Hindlimb muscle (tissue), 1 donor: ENCODE results near the gene SEPTIN5. TPM values are rescaled to one million over a fixed set of nuclear protein-coding genes. Genes with fewer than 3 reads are reported as not detected.
"Not testable (repeated sequence)": the region's sequence is repeated elsewhere in the genome, so short reads cannot be mapped to it uniquely, and the experiment has no call there.

Experiments used
- DNase-seq: peaks from one replicate; pipeline ENCODE4 v3.0.0-alpha.2; 2013
- polyA plus RNA-seq: library from polyadenylated mRNA; unstranded; fragments of 120-200 nt; gene quantifications from one replicate; pipeline ENCODE4 v1.2.1, GENCODE V29; 2013; ENCODE audit not compliant: insufficient read length

Gene SEPTIN5
- 130 TPM for polyA plus RNA-seq

- no peak for DNase-seq
Measured at GRCh38 chr22:19714312-19715187, at the start of gene SEPTIN5. SEPTIN5 (plus strand) TSS chr22:19714503; CDS start chr22:19714589, 86 bp downstream.

DNA sequence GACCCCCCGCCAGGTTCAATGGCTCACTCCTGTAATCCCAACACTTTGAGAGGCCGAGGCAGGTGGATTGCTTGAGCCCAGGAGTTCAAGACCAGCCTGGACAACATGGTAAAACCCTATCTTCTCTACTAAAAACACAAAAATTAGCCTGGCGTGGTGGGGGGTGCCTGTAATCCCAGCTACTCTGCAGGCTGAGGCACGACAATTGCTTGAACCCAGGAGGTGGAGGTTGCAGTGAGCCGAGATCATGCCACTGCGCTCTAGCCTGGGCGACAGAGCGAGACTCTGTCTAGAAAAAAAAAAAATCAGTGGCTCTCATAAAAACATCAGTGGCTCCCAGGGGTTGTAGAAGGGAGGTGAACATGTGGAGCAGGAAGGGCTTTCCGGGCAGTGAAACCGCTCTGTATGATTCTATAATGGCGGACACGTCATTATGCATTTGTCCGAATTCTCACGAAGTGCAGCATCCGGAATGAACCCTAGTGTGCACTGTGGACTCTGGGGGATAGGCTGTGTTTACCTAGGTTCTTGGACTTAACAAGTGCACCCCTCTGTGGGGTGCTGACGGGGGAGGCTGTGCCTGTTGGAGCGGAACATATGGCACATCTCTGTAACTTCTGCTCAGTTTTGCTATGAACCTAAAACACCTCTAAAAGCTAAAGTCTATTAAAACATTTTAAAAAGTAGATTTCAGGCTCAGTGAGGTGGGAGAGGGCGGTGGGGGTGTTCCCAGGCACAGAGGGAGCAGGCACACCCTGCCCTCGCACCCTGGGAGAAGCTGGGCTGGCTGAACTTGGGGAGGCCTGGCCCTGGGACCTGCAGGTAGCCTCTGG is 49.1 kb upstream of the SEPTIN5 start:
- DNase-seq, result no peak

DNA sequence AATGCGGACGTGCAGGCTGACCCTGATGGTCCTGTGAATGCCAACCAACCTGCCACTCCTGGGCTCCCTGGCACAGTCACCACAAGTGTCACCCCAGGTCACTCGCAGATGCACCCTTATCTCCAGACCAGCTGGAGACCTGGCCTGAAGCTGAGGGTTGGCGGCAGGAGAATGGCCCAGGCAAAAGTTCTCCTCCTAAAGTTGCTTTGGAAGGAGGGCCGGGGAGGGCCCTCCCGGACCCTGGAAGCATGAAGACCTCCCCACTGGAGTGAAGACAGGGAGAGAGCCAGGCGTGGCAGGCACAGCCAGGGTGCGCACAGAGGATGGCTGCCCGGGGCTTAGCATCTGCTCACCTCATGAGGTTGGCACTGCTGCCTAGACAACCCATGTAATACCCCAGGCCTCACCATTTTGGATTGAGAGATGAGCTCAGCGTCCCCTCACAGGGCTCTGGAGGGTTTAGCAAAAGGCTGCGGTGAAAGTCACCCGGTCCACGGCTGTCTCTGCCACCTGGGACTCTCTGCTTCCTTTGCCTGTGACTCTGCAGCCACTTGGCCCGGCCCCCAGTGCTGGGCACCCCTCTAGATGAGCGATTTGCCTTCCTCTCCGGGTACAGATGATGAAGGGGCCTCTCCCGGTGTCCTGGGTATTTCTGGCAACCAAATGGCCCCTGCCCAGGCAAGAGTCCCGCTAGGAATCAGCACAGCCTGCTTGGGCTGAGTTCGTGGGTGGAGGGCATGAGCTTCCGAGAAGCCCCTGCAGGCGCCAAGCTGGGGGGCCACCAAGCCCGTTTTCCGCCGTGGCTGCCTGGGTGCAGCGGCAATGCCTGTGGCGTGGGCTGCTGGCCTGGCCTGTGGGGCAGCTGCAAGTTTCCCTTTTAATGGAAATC is 48.3 kb upstream of the SEPTIN5 start:
- DNase-seq, result no peak

GRCh38 chr22:19666673-19667593 is 47.4 kb upstream of the SEPTIN5 start:
- no peak for DNase-seq

GRCh38 chr22:19667872-19668740 is 46.2 kb upstream of the SEPTIN5 start:
- DNase-seq, result no peak

DNA sequence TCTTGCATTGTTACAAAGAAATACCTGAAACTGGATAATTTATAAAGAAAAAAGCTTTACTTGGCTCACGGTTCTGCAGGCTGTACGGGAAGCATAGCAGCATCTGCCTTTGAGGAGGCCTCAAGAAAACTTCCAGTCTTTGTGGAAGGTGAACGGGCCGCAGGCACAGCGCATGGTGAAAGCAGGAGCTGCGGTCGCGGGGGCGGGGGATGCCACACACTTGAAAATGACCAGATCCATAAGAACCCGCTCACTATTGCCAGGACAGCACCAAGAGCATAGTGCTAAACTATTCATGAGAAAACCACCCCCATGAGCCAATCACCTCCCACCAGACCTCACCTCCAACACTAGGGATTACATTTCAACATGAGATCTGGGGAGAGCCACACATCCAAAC is 45.6 kb upstream of the SEPTIN5 start:
- DNase-seq, result no peak

DNA sequence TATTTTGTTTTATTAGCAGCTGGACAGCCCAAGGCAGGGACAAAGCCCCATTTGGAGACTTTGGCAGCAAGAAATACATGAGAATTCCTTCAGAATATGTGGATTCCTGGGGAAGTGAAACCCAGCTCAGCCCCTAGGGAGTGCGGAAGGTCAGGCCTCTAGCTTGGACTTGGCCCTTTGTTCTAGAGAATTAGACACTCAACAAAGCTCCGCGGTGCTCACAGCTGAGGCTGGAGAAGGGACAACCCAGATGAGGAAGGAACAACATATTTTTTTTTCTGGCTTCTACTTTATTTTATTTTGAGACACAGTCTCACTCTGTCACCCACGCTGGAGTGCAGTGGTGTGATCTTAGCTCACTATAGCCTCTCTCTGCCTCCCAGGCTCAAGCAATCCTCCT is 44.7 kb upstream of the SEPTIN5 start:
- no peak for DNase-seq

DNA sequence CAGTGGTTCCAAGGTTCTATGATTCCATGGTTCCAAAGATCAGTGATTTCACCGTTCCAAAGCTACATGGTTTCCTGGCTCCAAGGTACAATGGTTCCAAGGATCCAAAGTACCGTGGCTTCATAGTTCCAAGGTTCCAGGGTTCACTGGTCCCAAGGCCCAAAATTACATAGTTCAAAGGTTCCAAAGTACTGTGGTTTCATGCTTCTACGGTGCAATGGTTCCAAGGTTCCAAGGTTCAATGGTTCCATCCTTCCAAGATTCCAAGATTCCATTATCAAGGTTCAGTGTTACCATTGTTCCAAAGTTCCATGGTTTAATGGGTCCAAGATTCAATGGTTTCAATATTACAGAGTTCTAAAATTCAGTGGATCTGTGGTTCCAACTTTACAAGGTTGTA is 43.0 kb upstream of the SEPTIN5 start:
- no peak for DNase-seq

- DNase-seq, result no peak
Measured at GRCh38 chr22:19672054-19672776, 42.1 kb upstream of the SEPTIN5 start.

- DNase-seq, result no peak
Measured at GRCh38 chr22:19673660-19674059, 40.6 kb upstream of the SEPTIN5 start.

- DNase-seq, result no peak
Measured at GRCh38 chr22:19674129-19674928, 40.0 kb upstream of the SEPTIN5 start.

DNA sequence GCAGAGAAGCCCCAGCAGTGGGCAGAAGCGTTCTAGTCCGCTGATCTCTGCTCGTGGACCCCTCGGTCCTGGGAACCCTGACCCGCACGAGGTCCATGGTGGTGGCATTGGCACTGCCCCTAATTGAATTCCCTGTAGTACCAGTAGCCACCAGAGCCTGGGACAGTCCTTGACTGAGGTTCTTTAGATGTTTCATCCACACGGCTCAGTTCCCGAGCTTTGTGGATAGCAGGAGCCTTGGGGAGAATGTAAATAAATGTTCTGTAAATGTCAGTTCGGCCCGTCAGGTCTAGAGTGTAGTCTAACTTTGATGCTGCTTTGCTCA is 39.4 kb upstream of the SEPTIN5 start:
- no peak for DNase-seq

DNA sequence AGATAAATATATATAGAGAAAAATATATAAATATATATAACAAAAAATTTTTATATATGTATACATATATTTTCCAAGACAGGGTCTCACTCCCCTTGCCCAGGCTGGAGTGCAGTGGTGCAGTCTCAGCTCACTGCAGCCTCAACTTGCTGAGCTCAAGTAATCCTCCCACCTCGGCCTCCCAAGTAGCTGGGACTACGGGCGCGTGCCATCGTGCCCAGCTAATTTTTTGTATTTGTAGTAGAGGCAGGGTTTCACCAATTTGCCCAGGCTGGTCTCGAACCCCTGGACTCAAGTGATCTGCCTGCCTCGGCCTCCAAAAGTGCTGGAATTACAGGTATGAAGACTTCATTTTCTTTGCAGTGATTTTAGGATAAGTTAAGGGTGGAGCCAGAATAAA is 38.9 kb upstream of the SEPTIN5 start:
- no peak for DNase-seq

GRCh38 chr22:19676437-19676836 is 37.9 kb upstream of the SEPTIN5 start:
- not testable (repeated sequence) for DNase-seq

DNA sequence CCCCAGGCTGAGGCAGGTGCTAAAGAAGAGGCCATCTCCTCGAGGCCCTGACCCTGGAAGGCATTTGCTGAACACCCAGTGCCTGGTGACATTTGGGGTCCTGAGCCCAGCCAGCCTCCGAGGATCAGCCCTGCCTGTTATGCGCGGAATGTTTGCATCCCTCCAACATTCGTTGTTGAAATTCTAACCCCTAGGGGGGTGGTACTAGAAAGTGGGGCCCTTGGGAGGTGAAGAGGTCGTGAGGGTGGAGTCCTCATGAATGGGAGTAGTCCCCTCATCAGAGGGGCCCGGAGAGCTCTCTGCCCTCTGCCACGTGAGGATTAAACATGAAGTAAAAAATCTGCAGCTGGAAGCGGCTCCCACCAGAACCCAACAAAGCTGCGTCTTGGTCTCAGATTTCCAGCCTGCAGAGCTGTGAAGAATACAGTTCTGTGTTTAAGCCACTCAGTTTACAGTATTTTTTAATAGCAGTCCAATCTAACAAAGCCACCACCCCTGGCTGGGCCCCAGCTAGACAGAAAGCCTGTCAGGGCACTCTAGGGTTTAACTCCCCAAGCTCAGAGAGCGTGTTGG is 35.3 kb upstream of the SEPTIN5 start:
- DNase-seq, result no peak

GRCh38 chr22:19679522-19680101 is 34.7 kb upstream of the SEPTIN5 start:
- no peak for DNase-seq

DNA sequence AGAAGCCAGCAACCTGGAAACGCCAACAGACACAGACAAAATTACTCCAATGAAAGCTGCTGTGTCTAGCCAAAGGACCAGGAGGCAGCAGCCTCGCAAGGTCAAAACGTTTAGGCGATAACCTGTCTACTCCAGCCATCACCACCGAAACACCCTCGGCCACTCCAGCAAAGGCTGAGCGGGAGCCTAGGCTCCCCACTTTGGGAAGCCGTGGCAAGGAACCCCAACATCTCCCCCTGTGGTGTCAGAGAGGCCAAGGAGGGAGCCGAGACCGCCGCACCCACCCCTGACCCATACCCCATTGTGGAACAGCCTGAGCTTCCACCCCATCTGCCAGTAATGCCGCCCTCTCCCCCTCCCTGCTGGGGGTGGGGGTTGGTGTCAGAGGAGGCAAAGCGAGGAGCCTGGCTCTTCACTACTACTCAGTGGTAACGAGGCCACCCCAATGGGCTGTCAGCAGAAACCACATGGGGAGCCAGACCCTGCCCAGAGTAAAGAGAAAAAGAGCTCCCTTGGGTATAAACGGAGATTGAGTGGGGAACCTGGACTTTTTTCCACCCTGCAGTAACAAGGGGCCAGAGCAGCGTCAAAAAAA is 33.9 kb upstream of the SEPTIN5 start:
- no peak for DNase-seq
